PC-3 (cell line): ENCODE data around the gene TIAM1. TPM values are rescaled to one million over a fixed set of nuclear protein-coding genes. Genes with fewer than 3 reads are reported as not detected.

Source experiments
- ATAC-seq: fragments of 200-7000 bp; cut with Tn5 transposase; 2 replicates; pipeline ENCODE4 v1.9.1; 2020; ENCODE audit warnings: mild to moderate bottlenecking, moderate library complexity
- BruUV-seq: library from RNA; stranded (reverse); fragments of 400-500 nt; replicated peaks from 2 replicates; lab custom pipeline; 2021; lab: Mats Ljungman, UMichigan
- CTCF ChIA-PET: fragments of 300-600 bp; sonication (Branson Sonifier 250); formaldehyde crosslinking; loops from one replicate; lab custom pipeline; 2022; ENCODE audit warnings: antibody characterized with exemption; lab: Charles Lee
- POLR2A ChIA-PET: fragments of 300-600 bp; sonication (Branson Sonifier 250); formaldehyde crosslinking; loops from one replicate; lab custom pipeline; 2022; ENCODE audit warnings: antibody characterized with exemption; ENCODE audit not compliant: unreplicated experiment; lab: Charles Lee
- DNase-seq: peaks from one replicate; pipeline ENCODE4 v3.0.0-alpha.2; 2015
- H2AFZ ChIP-seq: fragments of 300-600 bp; sonication (generic); 2 replicates; pipeline ENCODE4 v1.6.0; 2016; ENCODE audit warnings: antibody characterized with exemption, low read length
- H3F3A ChIP-seq: fragments of 300-600 bp; sonication (generic); one replicate; pipeline ENCODE4 v1.6.0; 2017; ENCODE audit warnings: antibody characterized with exemption, low read length, control low read depth, mild to moderate bottlenecking; ENCODE audit not compliant: unreplicated experiment
- H3K27ac ChIP-seq: fragments of 300-600 bp; sonication (generic); 2 replicates; pipeline ENCODE4 v1.5.1; 2016; ENCODE audit warnings: mild to moderate bottlenecking, low read length
- H3K27me3 ChIP-seq: fragments of 300-600 bp; sonication (generic); 2 replicates; pipeline ENCODE4 v1.6.1; 2016; ENCODE audit warnings: low read length, mixed read lengths
- H3K36me3 ChIP-seq: fragments of 300-600 bp; sonication (generic); 2 replicates; pipeline ENCODE4 v1.6.1; 2016; ENCODE audit warnings: low read depth, mixed run types, low read length, mixed read lengths
- H3K4me1 ChIP-seq: fragments of 300-600 bp; sonication (generic); 2 replicates; pipeline ENCODE4 v1.5.1; 2016; ENCODE audit warnings: low read length; ENCODE audit not compliant: insufficient read depth
- H3K4me2 ChIP-seq: fragments of 300-600 bp; sonication (generic); 2 replicates; pipeline ENCODE4 v1.6.0; 2016; ENCODE audit warnings: low read length
- H3K4me3 ChIP-seq: fragments of 300-600 bp; sonication (generic); 2 replicates; pipeline ENCODE4 v1.5.1; 2016; ENCODE audit warnings: mild to moderate bottlenecking, low read length, mixed read lengths
- H3K79me2 ChIP-seq: fragments of 300-600 bp; sonication (generic); 2 replicates; pipeline ENCODE4 v1.6.1; 2017; ENCODE audit warnings: low read length, mixed read lengths
- H3K9ac ChIP-seq: fragments of 300-600 bp; sonication (generic); 2 replicates; pipeline ENCODE4 v1.6.0; 2016; ENCODE audit warnings: mild to moderate bottlenecking, low read length
- H3K9me2 ChIP-seq: fragments of 300-600 bp; sonication (generic); replicated peaks from 2 replicates; pipeline ENCODE4 v1.6.1; 2016; ENCODE audit warnings: mixed run types, low read length, mixed read lengths
- H3K9me3 ChIP-seq: fragments of 300-600 bp; sonication (generic); 2 replicates; pipeline ENCODE4 v1.6.1; 2016; ENCODE audit warnings: low read length, mixed read lengths
- H4K20me1 ChIP-seq: fragments of 300-600 bp; sonication (generic); 2 replicates; pipeline ENCODE4 v1.6.1; 2016; ENCODE audit warnings: low read length, mixed read lengths
- CTCF ChIP-seq: fragments of 300-600 bp; sonication (generic); conservative IDR thresholded peaks from 2 replicates; pipeline ENCODE4 v1.5.1; 2017; ENCODE audit warnings: antibody characterized with exemption, low read depth, mild to moderate bottlenecking, low read length
- EZH2 ChIP-seq: fragments of 300-600 bp; sonication (generic); IDR thresholded peaks from one replicate; pipeline ENCODE4 v1.6.1; 2017; ENCODE audit warnings: antibody characterized with exemption, mild to moderate bottlenecking, low read length; ENCODE audit not compliant: unreplicated experiment
- EZH2phosphoT487 ChIP-seq: fragments of 300-600 bp; sonication (generic); IDR thresholded peaks from 2 replicates; pipeline ENCODE4 v1.6.1; 2018; ENCODE audit warnings: mild to moderate bottlenecking, antibody characterized with exemption, low read length, borderline replicate concordance
- intact Hi-C: fragments of 100-400 bp; cut with micrococcal nuclease; formaldehyde crosslinking; loops from 2 replicates; pipeline ENCODE4 v1.9.0; 2023
- total RNA-seq: library from RNA; depleted of rRNA; stranded (reverse); fragments of >200 nt; gene quantifications from 2 replicates; pipeline ENCODE4 v1.2.3, GENCODE V29; 2014

Gene TIAM1
- total RNA-seq, 1 experiment from 2014 or later: 19.1 TPM

- TF ChIP-seq CTCF: no peak
- no peak for TF ChIP-seq EZH2phosphoT487
- TF ChIP-seq EZH2: no peak
- H3K27me3 ChIP-seq: no peaks in the 10 kb centered on the region
- 0 out of 2 replicates have a peak, but pooled peaks cover 4% of the 10 kb centered on the region for H3K79me2 ChIP-seq
- intact Hi-C loops: loop anchor here (1.0 kb wide), 1 partner anchor 20 kb away; no protein-coding TSS in a partner anchor
- CTCF ChIA-PET: no interaction called here
- no peak overlapping the region for H3K9ac ChIP-seq
- peak overlapping the region; percentile 67 for H3K27ac ChIP-seq
- H3K36me3 ChIP-seq: no peaks in the 10 kb centered on the region
- peaks cover 19% of the 10 kb centered on the region for H3K4me1 ChIP-seq
- no peak overlapping the region for H3K4me3 ChIP-seq
- ATAC-seq (peak; percentile 99), DNase-seq (peak; percentile 91)
- H3F3A ChIP-seq: peaks cover 3% of the 10 kb centered on the region
- H2AFZ ChIP-seq: no peak overlapping the region
- 0 out of 2 replicates have a peak, but pooled peaks cover 6% of the 10 kb centered on the region for H4K20me1 ChIP-seq
- H3K9me3 ChIP-seq: no peaks in the 10 kb centered on the region
- no TSS peak for BruUV-seq
- H3K4me2 ChIP-seq: peak overlapping the region; percentile 64
- POLR2A ChIA-PET: no interaction called here
- no peaks in the 10 kb centered on the region for H3K9me2 ChIP-seq
These were observed 27.4 kb downstream of the TIAM1 start for GRCh38 chr21:31316488-31317169.

GRCh38 chr21:31316072-31316471 lies 28.0 kb downstream of the TIAM1 start:
- ATAC-seq (no peak), DNase-seq (no peak)
- H3K36me3 ChIP-seq: no peaks in the 10 kb centered on the region
- peak overlapping the region; percentile 67 for H3K27ac ChIP-seq
- ChIA-PET CTCF (no interaction called here), POLR2A (no interaction called here)
- no peak overlapping the region for H2AFZ ChIP-seq
- intact Hi-C loops: loop anchor here (1.0 kb wide), 1 partner anchor 20 kb away; no protein-coding TSS in a partner anchor
- 0 out of 2 replicates have a peak, but pooled peaks cover 4% of the 10 kb centered on the region for H3K79me2 ChIP-seq
- peaks cover 3% of the 10 kb centered on the region for H3F3A ChIP-seq
- H4K20me1 ChIP-seq: 0 out of 2 replicates have a peak, but pooled peaks cover 6% of the 10 kb centered on the region
- H3K4me3 ChIP-seq: no peak overlapping the region
- H3K27me3 ChIP-seq: no peaks in the 10 kb centered on the region
- peaks cover 21% of the 10 kb centered on the region for H3K4me1 ChIP-seq
- no TSS peak for BruUV-seq
- H3K9me2 ChIP-seq: no peaks in the 10 kb centered on the region
- peak overlapping the region; percentile 64 for H3K4me2 ChIP-seq
- H3K9me3 ChIP-seq: no peaks in the 10 kb centered on the region
- H3K9ac ChIP-seq: no peak overlapping the region
- TF ChIP-seq CTCF (no peak), EZH2phosphoT487 (no peak), EZH2 (no peak)

GRCh38 chr21:31310750-31311149 lies 33.3 kb downstream of the TIAM1 start:
- no peak overlapping the region for H2AFZ ChIP-seq
- H3F3A ChIP-seq: no peaks in the 10 kb centered on the region
- no peak overlapping the region for H3K4me3 ChIP-seq

More at GRCh38 chr21:31310750-31311149, 33.3 kb downstream of the TIAM1 start:
- H3K9me2 ChIP-seq: no peaks in the 10 kb centered on the region
- ATAC-seq (peak; percentile 72), DNase-seq (peak; percentile 47)
- no peaks in the 10 kb centered on the region for H3K79me2 ChIP-seq
- no peak overlapping the region for H3K9ac ChIP-seq
- no peaks in the 10 kb centered on the region for H3K27me3 ChIP-seq
- no TSS peak for BruUV-seq
- ChIA-PET CTCF (interaction anchor here (0.6 to 1.5 kb wide), 2 partner anchors 22 to 97 kb away, joined by 3 to 5 read pairs; no protein-coding TSS in a partner anchor), POLR2A (interaction anchor here (0.6 kb wide), 1 partner anchor 248 kb away, joined by 3 read pairs; no protein-coding TSS in a partner anchor)
- intact Hi-C loops: no loop called here
- H3K27ac ChIP-seq: no peak overlapping the region
- H3K9me3 ChIP-seq: no peaks in the 10 kb centered on the region
- peak overlapping the region; percentile 10; the same call in 1 of the 2 replicates for H3K4me2 ChIP-seq
- TF ChIP-seq EZH2 (no peak), EZH2phosphoT487 (no peak), CTCF (no peak)
- H3K4me1 ChIP-seq: peaks cover 12% of the 10 kb centered on the region
- H4K20me1 ChIP-seq: 0 out of 2 replicates have a peak, but pooled peaks cover under 1% of the 10 kb centered on the region
- no peaks in the 10 kb centered on the region for H3K36me3 ChIP-seq
